Kidney (tissue), 14 donors: Measurements from ENCODE around the gene SPEF1. TPM values are rescaled to one million over a fixed set of nuclear protein-coding genes. Genes with fewer than 3 reads are reported as not detected.

Source experiments
- DNase-seq, 5 donors: peaks; one replicate each; pipeline ENCODE4 v3.0.0-alpha.2; 2013 to 2020
- FAIRE-seq: peaks from 2 replicates; lab custom pipeline; 2012; peaks lifted over from hg19 to GRCh38; lab: Jason Lieb, UNC
- H3K27ac ChIP-seq, 2 donors: one replicate each; pipeline ENCODE4 v1.7.0; 2013; ENCODE audit warnings: low read depth in 2 of 2, low read length in 2 of 2, inconsistent platforms in 1 of 2
- H3K27me3 ChIP-seq: one replicate; pipeline ENCODE4 v1.7.1; 2013; ENCODE audit warnings: low read length, inconsistent platforms; ENCODE audit not compliant: control insufficient read depth, insufficient read depth
- H3K36me3 ChIP-seq, 3 donors: one replicate each; pipeline versions ENCODE4 v1.7.0 to v1.7.1; 2013; ENCODE audit warnings: low read length in 3 of 3, control low read depth in 1 of 3, inconsistent platforms in 1 of 3; ENCODE audit not compliant: insufficient read depth in 3 of 3, control insufficient read depth in 2 of 3
- H3K4me1 ChIP-seq, 3 donors: one replicate each; pipeline versions ENCODE4 v1.7.0 to v1.7.1; 2013; ENCODE audit warnings: low read length in 3 of 3, inconsistent platforms in 1 of 3, low read depth in 1 of 3; ENCODE audit not compliant: control insufficient read depth in 2 of 3, insufficient read depth in 2 of 3
- H3K4me3 ChIP-seq, 3 donors: one replicate each; pipeline versions ENCODE4 v1.7.0 to v1.8.1; 2013; ENCODE audit warnings: low read length in 3 of 3, control low read depth in 1 of 3, inconsistent platforms in 1 of 3
- H3K9ac ChIP-seq, 3 donors: one replicate each; pipeline versions ENCODE4 v1.7.0 to v1.7.1; 2013; ENCODE audit warnings: low read length in 3 of 3, control low read depth in 1 of 3, inconsistent platforms in 1 of 3
- H3K9me3 ChIP-seq, 3 donors: one replicate each; pipeline versions ENCODE4 v1.7.0 to v1.7.1; 2013; ENCODE audit warnings: low read length in 3 of 3, control low read depth in 1 of 3, inconsistent platforms in 1 of 3; ENCODE audit not compliant: control insufficient read depth in 2 of 3, insufficient read depth in 1 of 3
- CTCF ChIP-seq: IDR thresholded peaks from 3 replicates; pipeline ENCODE4 v1.5.1; 2012; ENCODE audit warnings: mild to moderate bottlenecking, moderate library complexity, borderline replicate concordance; ENCODE audit not compliant: insufficient read depth; ENCODE audit errors: extremely low read depth
- intact Hi-C: fragments of 100-400 bp; cut with DNase I; formaldehyde crosslinking; loops from one replicate; pipeline ENCODE4 v1.11.1; 2022
- polyA plus RNA-seq: library from polyadenylated mRNA; stranded (reverse); fragments of 350-450 nt; fragmentation: Illumina TruSeq; extraction: RNeasy Lipid Tissue Mini Kit (QIAGEN cat#74804); gene quantifications from one replicate; pipeline ENCODE4 v1.2.3, GENCODE V29; 2014; ENCODE audit warnings: low read depth, low replicate concordance; ENCODE audit not compliant: insufficient read depth
- total RNA-seq: library from RNA; stranded (reverse); fragmentation: NEBNext Ultra II Directional; extraction: Animal tissue kit (Norgen Biotek cat#: 25700); gene quantifications from one replicate; pipeline ENCODE4 v1.2.1, GENCODE V29; 2021
- donor health status: control.
- donor health status: control.
- donor health status: control.
- donor health status: control.
- donor health status: control.
- donor health status: DM: yes; HTN: yes; CAD: no.
- donor health status: Normal renal cell carcinoma (clear cell type).

The SPEF1 gene
- total and polyA plus RNA-seq, 2 donors from 2014 or later, result 3.4 to 3.8 TPM

- Histone ChIP-seq H3K36me3 (no peaks in the 10 kb centered on the region), H3K9me3 (no peaks in the 10 kb centered on the region), H3K27me3 (no peaks in the 10 kb centered on the region), H3K4me1 (peaks cover 0 to 2% (median 0%) of the 10 kb centered on the region in 3 donors), H3K4me3 (no peak overlapping the region), H3K9ac (no peak overlapping the region), H3K27ac (no peak overlapping the region)
- DNase-seq, result peak in 1 of 5 donors; percentile 61
- intact Hi-C loops, result no loop called here
- no peak for TF ChIP-seq CTCF
- no peak for FAIRE-seq
These were observed 52.9 kb downstream of the SPEF1 start for GRCh38 chr20:3728354-3728753.

Other genes starting within 250 kb of the SPEF1 start
- not detected for gene GFRA4, start 118.0 kb downstream of the SPEF1 start, total RNA-seq
- gene GFRA4, start 118.0 kb downstream of the SPEF1 start, polyA plus RNA-seq, result 0.56 TPM
- 4.3 TPM for gene ADAM33, start 99.4 kb downstream of the SPEF1 start, total RNA-seq
- 4.1 TPM for gene ADAM33, start 99.4 kb downstream of the SPEF1 start, polyA plus RNA-seq
- gene SIGLEC1, start 68.8 kb downstream of the SPEF1 start, total RNA-seq, result 20.2 TPM
- 2.4 TPM for gene SIGLEC1, start 68.8 kb downstream of the SPEF1 start, polyA plus RNA-seq
- gene HSPA12B, start 48.8 kb downstream of the SPEF1 start, total RNA-seq, result 18.9 TPM
- gene HSPA12B, start 48.8 kb downstream of the SPEF1 start, polyA plus RNA-seq, result 8.7 TPM
- gene ADISSP, start 13.7 kb downstream of the SPEF1 start, total RNA-seq, result 26.3 TPM
- gene ADISSP, start 13.7 kb downstream of the SPEF1 start, polyA plus RNA-seq, result 31.8 TPM
- 99.8 TPM for gene CENPB, start 5.3 kb upstream of the SPEF1 start, total RNA-seq
- 56.2 TPM for gene CENPB, start 5.3 kb upstream of the SPEF1 start, polyA plus RNA-seq
- 40.3 TPM for gene CDC25B, start 14.9 kb upstream of the SPEF1 start, total RNA-seq
- gene CDC25B, start 14.9 kb upstream of the SPEF1 start, polyA plus RNA-seq, result 24.1 TPM
- 19.5 TPM for gene AP5S1, start 39.1 kb upstream of the SPEF1 start, total RNA-seq
- 16.0 TPM for gene AP5S1, start 39.1 kb upstream of the SPEF1 start, polyA plus RNA-seq
- 46.8 TPM for gene MAVS, start 65.4 kb upstream of the SPEF1 start, total RNA-seq
- 10.0 TPM for gene MAVS, start 65.4 kb upstream of the SPEF1 start, polyA plus RNA-seq
- gene PANK2, start 107.9 kb upstream of the SPEF1 start, total RNA-seq, result 44.9 TPM
- 26.8 TPM for gene PANK2, start 107.9 kb upstream of the SPEF1 start, polyA plus RNA-seq
- gene RNF24, start 234.1 kb upstream of the SPEF1 start, total RNA-seq, result 30.9 TPM
- gene RNF24, start 234.1 kb upstream of the SPEF1 start, polyA plus RNA-seq, result 4.5 TPM